Measurements from ENCODE around the gene CHMP1B. TPM values are rescaled to one million over a fixed set of nuclear protein-coding genes. Genes with fewer than 3 reads are reported as not detected.

The CHMP1B gene
- total RNA-seq, 1 experiment from 2014 or later = 39.7 TPM

DNA sequence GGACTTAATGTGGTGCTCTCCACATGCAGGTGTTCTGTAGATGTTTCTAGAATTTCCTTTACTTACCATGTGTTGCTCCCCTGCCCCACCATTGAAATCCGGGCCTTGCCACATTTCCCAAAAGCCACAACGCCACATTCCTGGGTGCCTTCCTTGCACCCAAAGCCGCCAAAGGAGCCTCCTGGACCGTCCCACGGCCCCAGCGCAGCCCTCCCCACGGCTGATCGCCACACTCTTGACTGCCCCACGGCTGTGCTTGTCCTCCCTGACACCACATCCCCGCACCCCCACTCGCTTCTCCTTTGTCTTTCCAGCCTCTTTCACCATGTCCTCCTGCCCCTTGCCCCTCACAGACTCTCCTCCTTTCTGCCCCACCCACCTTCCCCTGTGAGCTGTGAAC is 40.2 kb upstream of the CHMP1B start:
- BruUV-seq (replicated peaks) = no TSS peak
- ChIA-PET CTCF (no interaction called here), POLR2A (interaction anchor here (0.6 to 0.8 kb wide), 2 partner anchors 59 to 1731 kb away, joined by 3 read pairs; no protein-coding TSS in a partner anchor)
- no peak overlapping the region for H3K4me3 Mint-ChIP-seq (ENCODE audit: unreplicated experiment)
- TF ChIP-seq CTCF (IDR thresholded peaks at IDR 0.05; ENCODE audit: unreplicated experiment) = no peak
- H3K27ac Mint-ChIP-seq (ENCODE audit: low read depth, unreplicated experiment) = no peak overlapping the region
- no peak for DNase-seq (ENCODE audit: unreplicated experiment)
- H3K27me3 Mint-ChIP-seq (ENCODE audit: insufficient read depth, unreplicated experiment) = peaks cover 4% of the 10 kb centered on the region
- H3K4me1 Mint-ChIP-seq (ENCODE audit: insufficient read depth, unreplicated experiment) = peaks cover 15% of the 10 kb centered on the region
- H3K9me3 Mint-ChIP-seq (ENCODE audit: unreplicated experiment) = no peaks in the 10 kb centered on the region
- no peaks in the 10 kb centered on the region for H3K36me3 Mint-ChIP-seq (ENCODE audit: insufficient read depth, unreplicated experiment)
- intact Hi-C loops (cut with micrococcal nuclease) = no loop called here

- intact Hi-C loops (cut with micrococcal nuclease) = no loop called here
- POLR2A ChIA-PET = no interaction called here
- Mint-ChIP-seq H3K4me3 (ENCODE audit: unreplicated experiment) (no peak overlapping the region), H3K27me3 (ENCODE audit: insufficient read depth, unreplicated experiment) (no peaks in the 10 kb centered on the region), H3K36me3 (ENCODE audit: insufficient read depth, unreplicated experiment) (no peaks in the 10 kb centered on the region), H3K9me3 (ENCODE audit: unreplicated experiment) (no peaks in the 10 kb centered on the region), H3K4me1 (ENCODE audit: insufficient read depth, unreplicated experiment) (no peaks in the 10 kb centered on the region), H3K27ac (ENCODE audit: low read depth, unreplicated experiment) (no peak overlapping the region)
- BruUV-seq (replicated peaks) = no TSS peak
- TF ChIP-seq CTCF (IDR thresholded peaks at IDR 0.05; ENCODE audit: unreplicated experiment) = no peak
- CTCF ChIA-PET = no interaction called here
- no peak for DNase-seq (ENCODE audit: unreplicated experiment)
These were observed 34.0 kb upstream of the CHMP1B start for GRCh38 chr18:11817229-11817628.

DNA sequence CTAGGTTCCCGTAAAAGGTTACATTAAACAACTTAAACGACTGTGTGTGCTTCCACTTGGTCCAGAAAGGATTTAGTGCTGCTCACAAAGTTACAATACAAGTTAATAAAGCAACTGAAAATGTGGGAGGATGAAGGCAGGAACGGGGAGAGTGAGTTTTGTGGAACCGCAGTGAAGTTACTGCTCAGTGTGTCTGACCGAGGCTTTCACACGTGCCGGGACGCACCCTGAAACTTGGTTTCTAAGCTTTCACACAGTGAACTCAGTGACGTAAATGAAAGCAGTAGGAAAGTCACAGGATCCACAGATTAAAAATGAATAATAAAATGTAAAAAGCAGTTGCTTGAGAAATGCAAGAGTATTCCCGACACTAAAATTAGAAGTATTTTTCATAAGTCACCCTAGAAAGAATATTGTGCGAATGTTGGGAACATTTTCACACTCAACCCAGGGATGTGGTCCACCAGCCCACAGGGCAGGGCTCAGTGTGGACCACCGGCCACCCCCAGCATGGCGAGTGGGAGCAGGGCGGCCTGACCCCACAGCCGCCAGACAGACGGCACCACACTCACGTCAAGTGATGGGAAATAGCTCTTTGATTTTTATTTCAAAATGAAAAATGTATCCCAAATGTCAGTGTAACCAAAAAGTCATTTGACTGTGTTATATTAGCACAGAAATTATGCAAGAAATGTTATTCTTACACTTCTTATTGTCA is 32.6 kb upstream of the CHMP1B start:
- CTCF ChIA-PET = no interaction called here
- POLR2A ChIA-PET = interaction anchor here (1.4 kb wide), 1 partner anchor 32 kb away, joined by 3 read pairs; the partner anchor contains the start of gene CHMP1B
- no TSS peak for BruUV-seq (replicated peaks)
- Mint-ChIP-seq H3K9me3 (ENCODE audit: unreplicated experiment) (no peaks in the 10 kb centered on the region), H3K27me3 (ENCODE audit: insufficient read depth, unreplicated experiment) (no peaks in the 10 kb centered on the region), H3K4me1 (ENCODE audit: insufficient read depth, unreplicated experiment) (no peaks in the 10 kb centered on the region), H3K4me3 (ENCODE audit: unreplicated experiment) (no peak overlapping the region), H3K36me3 (ENCODE audit: insufficient read depth, unreplicated experiment) (no peaks in the 10 kb centered on the region), H3K27ac (ENCODE audit: low read depth, unreplicated experiment) (no peak overlapping the region)
- no peak for TF ChIP-seq CTCF (IDR thresholded peaks at IDR 0.05; ENCODE audit: unreplicated experiment)
- intact Hi-C loops (cut with micrococcal nuclease) = no loop called here
- DNase-seq (ENCODE audit: unreplicated experiment) = no peak

- Mint-ChIP-seq H3K27ac (ENCODE audit: low read depth, unreplicated experiment) (no peak overlapping the region), H3K9me3 (ENCODE audit: unreplicated experiment) (no peaks in the 10 kb centered on the region), H3K36me3 (ENCODE audit: insufficient read depth, unreplicated experiment) (no peaks in the 10 kb centered on the region), H3K4me3 (ENCODE audit: unreplicated experiment) (no peak overlapping the region), H3K4me1 (ENCODE audit: insufficient read depth, unreplicated experiment) (no peaks in the 10 kb centered on the region), H3K27me3 (ENCODE audit: insufficient read depth, unreplicated experiment) (no peaks in the 10 kb centered on the region)
- POLR2A ChIA-PET = no interaction called here
- DNase-seq (ENCODE audit: unreplicated experiment) = no peak
- intact Hi-C loops (cut with micrococcal nuclease) = no loop called here
- no TSS peak for BruUV-seq (replicated peaks)
- no peak for TF ChIP-seq CTCF (IDR thresholded peaks at IDR 0.05; ENCODE audit: unreplicated experiment)
- CTCF ChIA-PET = interaction anchor here (0.7 kb wide), 1 partner anchor 43 kb away, joined by 4 read pairs; no protein-coding TSS in a partner anchor
These were observed 31.3 kb upstream of the CHMP1B start for GRCh38 chr18:11819938-11820337.

Measured in MCF 10A (cell line).